Neuronal stem cell (in vitro differentiated cells): ENCODE measurements around the gene PLPP7.
"Not testable (repeated sequence)": the region's sequence is repeated elsewhere in the genome, so short reads cannot be mapped to it uniquely, and the experiment has no call there.

Experiments used
- DNase-seq: peaks from one replicate; pipeline ENCODE4 v3.0.0-alpha.2; 2013; ENCODE audit warnings: low spot score
- H2AFZ ChIP-seq: one replicate; pipeline ENCODE4 v1.6.1; 2013; ENCODE audit warnings: mild to moderate bottlenecking, low read length, inconsistent platforms
- H2AK5ac ChIP-seq: 2 replicates; pipeline ENCODE4 v1.6.1; 2013; ENCODE audit warnings: low read depth, mild to moderate bottlenecking, inconsistent platforms, low read length, moderate library complexity, mixed read lengths
- H2BK120ac ChIP-seq: 2 replicates; pipeline ENCODE4 v1.6.1; 2013; ENCODE audit warnings: low read depth, mild to moderate bottlenecking, inconsistent platforms, low read length, moderate library complexity, mixed read lengths
- H2BK12ac ChIP-seq: one replicate; pipeline ENCODE4 v1.6.1; 2013; ENCODE audit warnings: low read length, inconsistent platforms
- H2BK15ac ChIP-seq: 2 replicates; pipeline ENCODE4 v1.6.1; 2013; ENCODE audit warnings: mild to moderate bottlenecking, low read length, inconsistent platforms, mixed read lengths
- H2BK5ac ChIP-seq: one replicate; pipeline ENCODE4 v1.6.1; 2013; ENCODE audit warnings: inconsistent platforms, mild to moderate bottlenecking, low read length, moderate library complexity
- H3K14ac ChIP-seq: one replicate; pipeline ENCODE4 v1.6.1; 2013; ENCODE audit warnings: low read length, inconsistent platforms
- H3K18ac ChIP-seq: 2 replicates; pipeline ENCODE4 v1.6.1; 2013; ENCODE audit warnings: low read length, inconsistent platforms
- H3K23ac ChIP-seq: 2 replicates; pipeline ENCODE4 v1.6.1; 2013; ENCODE audit warnings: low read depth, mild to moderate bottlenecking, mixed read lengths, low read length, inconsistent platforms; ENCODE audit not compliant: poor library complexity
- H3K27ac ChIP-seq: replicated peaks from 3 replicates; pipeline ENCODE4 v1.5.1; 2013; ENCODE audit warnings: low read length, inconsistent platforms
- H3K27me3 ChIP-seq, 3 experiments: 2 replicates each; pipeline ENCODE4 v1.6.1; 2013; ENCODE audit warnings: low read length in 3 of 3, mild to moderate bottlenecking in 2 of 3, inconsistent platforms in 1 of 3, low read depth in 1 of 3, mixed read lengths in 1 of 3, moderate library complexity in 1 of 3; ENCODE audit not compliant: control insufficient read depth in 3 of 3, insufficient read depth in 3 of 3
- H3K36me3 ChIP-seq, 2 donors: replicated peaks in 1 of 2; 2 replicates each; pipeline ENCODE4 v1.6.1; 2013; ENCODE audit warnings: low read length in 2 of 2; ENCODE audit not compliant: control insufficient read depth in 2 of 2, insufficient read depth in 2 of 2
- H3K4ac ChIP-seq: 2 replicates; pipeline ENCODE4 v1.6.1; 2013; ENCODE audit warnings: inconsistent platforms, mild to moderate bottlenecking, low read length, moderate library complexity
- H3K4me1 ChIP-seq, 2 donors: 1 replicate in 1 of 2; 2 replicates in 1 of 2; pipeline ENCODE4 v1.6.1; 2013; ENCODE audit warnings: low read length in 2 of 2, low read depth in 1 of 2; ENCODE audit not compliant: control insufficient read depth in 2 of 2, insufficient read depth in 1 of 2
- H3K4me2 ChIP-seq: one replicate; pipeline ENCODE4 v1.6.1; 2013; ENCODE audit warnings: mild to moderate bottlenecking, low read length, inconsistent platforms; ENCODE audit not compliant: insufficient read depth, poor library complexity, severe bottlenecking
- H3K4me3 ChIP-seq, 2 donors: 2 replicates each; pipeline ENCODE4 v1.5.1; 2013; ENCODE audit warnings: low read length in 2 of 2, mild to moderate bottlenecking in 2 of 2, inconsistent platforms in 1 of 2, moderate library complexity in 1 of 2
- H3K79me1 ChIP-seq: one replicate; pipeline ENCODE4 v1.6.1; 2013; ENCODE audit warnings: low read depth, mild to moderate bottlenecking, inconsistent platforms, low read length, moderate library complexity
- H3K9ac ChIP-seq: one replicate; pipeline ENCODE4 v1.6.1; 2013; ENCODE audit warnings: mild to moderate bottlenecking, low read depth, low read length, inconsistent platforms; ENCODE audit not compliant: poor library complexity
- H3K9me3 ChIP-seq, 2 donors: replicated peaks in 1 of 2; 2 replicates each; pipeline versions ENCODE3 to v1.6.1; 2013; ENCODE audit warnings: low read length in 2 of 2, mild to moderate bottlenecking in 2 of 2, inconsistent platforms in 1 of 2, low read depth in 1 of 2, mixed read lengths in 1 of 2, moderate library complexity in 1 of 2; ENCODE audit not compliant: control insufficient read depth in 2 of 2, insufficient read depth in 1 of 2
- H4K8ac ChIP-seq: one replicate; pipeline ENCODE4 v1.6.1; 2013; ENCODE audit warnings: low read depth, mild to moderate bottlenecking, inconsistent platforms, low read length, moderate library complexity
- H4K91ac ChIP-seq: one replicate; pipeline ENCODE4 v1.6.1; 2013; ENCODE audit warnings: low read length, low read depth, mild to moderate bottlenecking, inconsistent platforms; ENCODE audit not compliant: poor library complexity
- WGBS, 2 donors: extraction: QIAGEN DNeasy Blood & Tissue Kit; methylation state at CpG; one replicate each; pipeline ENCODE4 v1.1.7; 2013; ENCODE audit warnings: missing lambda C conversion rate in 2 of 2, mixed read lengths in 1 of 2; ENCODE audit not compliant: insufficient read length in 2 of 2, insufficient replicate concordance in 1 of 2; ENCODE audit errors: extremely low coverage in 2 of 2; 5-methylcytosine and 5-hydroxymethylcytosine counted together

PLPP7 gene

GRCh38 chr9:131330814-131331600 lies 41.5 kb downstream of the PLPP7 start:
- Histone ChIP-seq H2BK12ac (no peak overlapping the region), H3K4me2 (peak overlapping the region; percentile 19), H3K4ac (no peak overlapping the region), H2BK5ac (peak overlapping the region; percentile 94), H2BK120ac (peak overlapping the region; percentile 87), H3K9me3 (no peaks in the 10 kb centered on the region), H3K4me3 (peak overlapping the region in 1 of 2 donors; percentile 30), H3K36me3 (no peaks in the 10 kb centered on the region), H2BK15ac (peak overlapping the region; percentile 98), H4K8ac (peak overlapping the region; percentile 48), H3K27ac (peak overlapping the region; percentile 98), H3K18ac (peak overlapping the region; percentile 94), H2AFZ (peak overlapping the region; percentile 99), H3K14ac (peak overlapping the region; percentile 8), H3K9ac (peak overlapping the region; percentile 77), H2AK5ac (peak overlapping the region; percentile 81), H3K79me1 (no peaks in the 10 kb centered on the region), H3K23ac (peak overlapping the region; percentile 89), H3K27me3 (no peaks in the 10 kb centered on the region), H3K4me1 (peaks cover 11 to 23% of the 10 kb centered on the region in 2 donors), H4K91ac (no peak overlapping the region)
- peak; percentile 63 for DNase-seq
- no CpG with 5 or more reads among the region's 18 CpGs for WGBS, 2 donors

- H3K9me3 ChIP-seq, DNase-seq, H3K4me2 ChIP-seq, H3K14ac ChIP-seq, H3K36me3 ChIP-seq, H3K4ac ChIP-seq, H3K4me3 ChIP-seq, H4K91ac ChIP-seq, H4K8ac ChIP-seq, H2AFZ ChIP-seq, H3K23ac ChIP-seq, H2BK5ac ChIP-seq, H2BK120ac ChIP-seq, H3K79me1 ChIP-seq, H3K9ac ChIP-seq, H3K27me3 ChIP-seq: not testable (repeated sequence)
- Histone ChIP-seq H3K18ac (peak overlapping the region; percentile 87), H3K27ac (peak overlapping the region; percentile 31), H3K4me1 (peaks cover 11 to 23% of the 10 kb centered on the region in 2 donors), H2BK12ac (peak overlapping the region; percentile 30), H2AK5ac (peak overlapping the region; percentile 68), H2BK15ac (peak overlapping the region; percentile 58)
- WGBS, 2 donors: no CpG with 5 or more reads among the region's 2 CpGs
Observed at GRCh38 chr9:131331996-131332395, 42.5 kb downstream of the PLPP7 start.

GRCh38 chr9:131333771-131334628 lies 44.5 kb downstream of the PLPP7 start:
- Histone ChIP-seq H3K9me3 (no peaks in the 10 kb centered on the region), H3K79me1 (no peaks in the 10 kb centered on the region), H4K8ac (no peak overlapping the region), H2BK15ac (peak overlapping the region; percentile 65), H2BK12ac (peak overlapping the region; percentile 82), H3K23ac (no peak overlapping the region), H3K4me1 (peaks cover 11 to 21% of the 10 kb centered on the region in 2 donors), H2BK5ac (peak overlapping the region; percentile 96), H3K4ac (no peak overlapping the region), H4K91ac (no peak overlapping the region), H3K14ac (no peak overlapping the region), H3K27me3 (no peaks in the 10 kb centered on the region), H2AK5ac (peak overlapping the region; percentile 97), H2AFZ (peak overlapping the region; percentile 92), H3K4me2 (no peak overlapping the region), H3K9ac (no peak overlapping the region), H3K27ac (no peak overlapping the region), H2BK120ac (peak overlapping the region; percentile 2), H3K4me3 (no peak overlapping the region), H3K36me3 (no peaks in the 10 kb centered on the region), H3K18ac (peak overlapping the region; percentile 92)
- DNase-seq: no peak
- no CpG with 5 or more reads among the region's 15 CpGs for WGBS, 2 donors
